K562 (cell line): ENCODE measurements around the gene SIK3. TPM values are rescaled to one million over a fixed set of nuclear protein-coding genes. Genes with fewer than 3 reads are reported as not detected.

ENCODE experiments used
- ATAC-seq: fragments of 200-7000 bp; cut with Tn5 transposase; 3 replicates; pipeline ENCODE4 v1.9.1; 2020; ENCODE audit warnings: moderate library complexity
- BruUV-seq: library from RNA; stranded (reverse); fragments of 400-500 nt; replicated peaks from 2 replicates; lab custom pipeline; 2021; lab: Mats Ljungman, UMichigan
- CTCF ChIA-PET: fragments of 300-600 bp; formaldehyde crosslinking; extraction: SDS; loops from one replicate; lab custom pipeline; 2021; ENCODE audit warnings: low intra/inter-chr PET ratio; lab: Yijun Ruan, JAX
- POLR2A ChIA-PET: fragments of 300-600, 350-650 bp; sonication (Branson Sonifier 250); formaldehyde crosslinking; extraction: SDS; loops from one replicate; lab custom pipeline; 2021; ENCODE audit warnings: antibody characterized with exemption, inconsistent platforms; lab: Yijun Ruan, JAX
- DNase-seq, 4 experiments: peaks; one replicate each; pipeline versions ENCODE4 v3.0.0 to v3.0.0-alpha.2; 2011 to 2018; ENCODE audit warnings: low spot score in 3 of 4, mixed read lengths in 3 of 4; ENCODE audit errors: extremely low read depth in 1 of 4
- FAIRE-seq: peaks from 2 replicates; lab custom pipeline; 2011; peaks lifted over from hg19 to GRCh38; lab: Jason Lieb, UNC
- H2AFZ ChIP-seq: 2 replicates; pipeline ENCODE4 v1.6.0; 2011; ENCODE audit warnings: low read depth, low read length, control low read depth, inconsistent platforms
- H3K27ac ChIP-seq: fragments of 200-600 bp; 3 replicates; pipeline ENCODE4 v1.8.0; 2011; ENCODE audit warnings: low read depth, mild to moderate bottlenecking, control low read depth, inconsistent platforms, low read length, moderate library complexity, mixed read lengths; ENCODE audit errors: extremely low read depth
- H3K27me3 ChIP-seq, 2 experiments: fragments of 300-600 bp in 1 of 2; 2 replicates in 1 of 2; 3 replicates in 1 of 2; pipeline versions ENCODE4 v1.6.0 to v1.8.0; 2011; ENCODE audit warnings: inconsistent platforms in 2 of 2, low read length in 2 of 2, mild to moderate bottlenecking in 1 of 2, mixed read lengths in 1 of 2, moderate library complexity in 1 of 2; ENCODE audit not compliant: control insufficient read depth in 2 of 2, insufficient read depth in 2 of 2
- H3K36me3 ChIP-seq: fragments of 300-600 bp; 3 replicates; pipeline ENCODE4 v1.8.0; 2011; ENCODE audit warnings: mild to moderate bottlenecking, low read length, inconsistent platforms; ENCODE audit not compliant: control insufficient read depth, insufficient read depth
- H3K4me1 ChIP-seq, 2 experiments: fragments of 200-600 bp in 1 of 2; replicated peaks in 1 of 2; 2 replicates in 1 of 2; 3 replicates in 1 of 2; pipeline versions ENCODE4 v1.5.1 to v1.8.0; 2011; ENCODE audit warnings: inconsistent platforms in 2 of 2, low read length in 2 of 2, mild to moderate bottlenecking in 1 of 2, mixed read lengths in 1 of 2, moderate library complexity in 1 of 2; ENCODE audit not compliant: control insufficient read depth in 2 of 2, insufficient read depth in 2 of 2
- H3K4me2 ChIP-seq: 2 replicates; pipeline ENCODE4 v1.6.1; 2011; ENCODE audit warnings: low read length, control low read depth, inconsistent platforms, mixed read lengths; ENCODE audit not compliant: insufficient read depth
- H3K4me3 ChIP-seq: fragments of 200-600 bp; sonication (generic), shearing (Covaris generic); 2 replicates; pipeline ENCODE4 v1.5.1; 2016; ENCODE audit warnings: control low read depth, inconsistent platforms
- H3K79me2 ChIP-seq: fragments of 200-600 bp; 3 replicates; pipeline ENCODE4 v1.8.0; 2011; ENCODE audit warnings: low read length, inconsistent platforms; ENCODE audit not compliant: control insufficient read depth, insufficient read depth
- H3K9ac ChIP-seq, 2 experiments: 2 replicates each; pipeline versions ENCODE4 v1.6.0 to v1.6.1; 2011; ENCODE audit warnings: low read depth in 2 of 2, low read length in 2 of 2, control low read depth in 1 of 2, inconsistent platforms in 1 of 2, mild to moderate bottlenecking in 1 of 2, mixed read lengths in 1 of 2; ENCODE audit not compliant: insufficient read depth in 1 of 2
- H3K9me1 ChIP-seq: one replicate; pipeline ENCODE4 v1.6.0; 2011; ENCODE audit warnings: inconsistent platforms, mild to moderate bottlenecking, low read length, moderate library complexity; ENCODE audit not compliant: control insufficient read depth, insufficient read depth
- H3K9me3 ChIP-seq: replicated peaks from 2 replicates; pipeline ENCODE4 v1.5.1; 2011; ENCODE audit warnings: low read depth, low read length, inconsistent platforms; ENCODE audit not compliant: control insufficient read depth, insufficient read depth
- H4K20me1 ChIP-seq: replicated peaks from 2 replicates; pipeline ENCODE4 v1.6.1; 2011; ENCODE audit warnings: low read length, inconsistent platforms, mixed read lengths; ENCODE audit not compliant: control insufficient read depth, insufficient read depth
- CSDE1 ChIP-seq, 2 experiments: fragments of 450-650 bp; IDR thresholded peaks; 2 replicates each; pipeline ENCODE4 v1.6.1; 2016; ENCODE audit warnings: mild to moderate bottlenecking in 1 of 2
- KLF6 ChIP-seq: fragments of 250-450 bp; sonication (Bioruptor Pico); IDR thresholded peaks from 2 replicates; pipeline ENCODE4 v1.4.0; 2020; ENCODE audit warnings: mild to moderate bottlenecking, moderate library complexity, borderline replicate concordance
- MYBL2 ChIP-seq, 2 experiments: fragments of 450-650 bp in 1 of 2; sonication (generic) in 1 of 2; formaldehyde crosslinking in 1 of 2; IDR thresholded peaks; 2 replicates each; pipeline versions ENCODE4 v1.6.1 to v1.8.1; 2017 to 2022; ENCODE audit warnings: borderline replicate concordance in 1 of 2, inconsistent platforms in 1 of 2, low read depth in 1 of 2, mild to moderate bottlenecking in 1 of 2, missing genetic modification reagents in 1 of 2, moderate library complexity in 1 of 2
- NR4A1 ChIP-seq, 2 experiments: fragments of 250-450 bp in 1 of 2; fragments of 450-650 bp in 1 of 2; sonication (Bioruptor Pico) in 1 of 2; IDR thresholded peaks; 2 replicates each; pipeline versions ENCODE4 v1.4.0 to v1.6.1; 2016 to 2020; ENCODE audit warnings: mild to moderate bottlenecking in 2 of 2, missing compliant biosample characterization in 1 of 2, missing genetic modification characterization in 1 of 2, moderate library complexity in 1 of 2
- NRF1 ChIP-seq, 2 experiments: fragments of 450-650 bp; IDR thresholded peaks in 1 of 2; conservative IDR thresholded peaks in 1 of 2; 2 replicates each; pipeline ENCODE4 v1.6.1; 2014; ENCODE audit warnings: mild to moderate bottlenecking in 2 of 2
- RBM14 ChIP-seq: fragments of 200-400 bp; formaldehyde crosslinking; IDR thresholded peaks from 2 replicates; pipeline ENCODE4 v1.6.1; 2018; ENCODE audit warnings: low read depth, mild to moderate bottlenecking, low read length, moderate library complexity, borderline replicate concordance; ENCODE audit not compliant: insufficient read depth
- RBM39 ChIP-seq: fragments of 200-400 bp; formaldehyde crosslinking; optimal IDR thresholded peaks from 2 replicates; pipeline ENCODE3; 2018; ENCODE audit warnings: low read depth, low read length
- ZC3H4 ChIP-seq: sonication (generic); formaldehyde crosslinking; IDR thresholded peaks from 2 replicates; pipeline ENCODE4 v1.9.0; 2021; ENCODE audit warnings: missing genetic modification reagents, borderline replicate concordance
- ZFX ChIP-seq: sonication (generic); formaldehyde crosslinking; IDR thresholded peaks from 2 replicates; pipeline ENCODE4 v1.8.0; 2022; ENCODE audit warnings: mild to moderate bottlenecking, missing genetic modification reagents, moderate library complexity
- ZNF140 ChIP-seq: fragments of 250-450 bp; sonication (Bioruptor Pico); IDR thresholded peaks from 2 replicates; pipeline ENCODE4 v1.8.0; 2021; ENCODE audit warnings: moderate library complexity, mild to moderate bottlenecking, inconsistent platforms
- WGBS: fragments of 100-300 bp; shearing (Covaris generic); methylation state at CpG from one replicate; pipeline ENCODE4 v1.1.6; 2016; ENCODE audit warnings: low coverage, mixed read lengths; ENCODE audit not compliant: insufficient coverage; ENCODE audit errors: missing lambda C conversion rate; 5-methylcytosine and 5-hydroxymethylcytosine counted together
- in situ Hi-C: fragments of 300-500 bp; cut with MboI; formaldehyde crosslinking; loops from 4 replicates; pipeline ENCODE4 v1.15.0; 2018; ENCODE audit warnings: inconsistent platforms, mixed read lengths
- intact Hi-C: fragments of 100-400 bp; cut with micrococcal nuclease; formaldehyde crosslinking; loops from 2 replicates; pipeline ENCODE4 v1.14.2; 2022
- polyA plus RNA-seq, 8 experiments: library from polyadenylated mRNA; depleted of rRNA in 4 of 8; stranded (reverse) in 5 of 8; unstranded in 3 of 8; fragments of >200 nt; fragmentation: Nextera tagmentation in 2 of 8; fragmentation: Illumina TruSeq in 1 of 8; extraction: Ambion mirVana in 2 of 8; extraction: Trizol in 1 of 8; gene quantifications; 2 replicates each; pipeline versions ENCODE4 v1.2.1 to v1.2.3, GENCODE V29; 2011 to 2014; ENCODE audit warnings: inconsistent platforms in 1 of 8, missing spikeins in 1 of 8
- total RNA-seq, 7 experiments: library from RNA; depleted of rRNA in 6 of 7; stranded (reverse); fragments of >200 nt in 6 of 7; fragmentation: Illumina TruSeq in 2 of 7; extraction: Trizol in 2 of 7; gene quantifications; 2 replicates each; pipeline versions ENCODE4 v1.2.1 to v1.2.3, GENCODE V29; 2011 to 2021; ENCODE audit warnings: low replicate concordance in 1 of 7
- TF ChIP-seq, protein P1 (sequence below): sonication (generic); formaldehyde crosslinking; IDR thresholded peaks from 2 replicates; pipeline ENCODE4 v1.8.1; 2022; ENCODE audit warnings: missing genetic modification reagents
- TF ChIP-seq, protein P2 (sequence below): fragments of 450-650 bp; IDR thresholded peaks from 2 replicates; pipeline ENCODE4 v1.6.1; 2014; ENCODE audit warnings: low read depth, mild to moderate bottlenecking, moderate library complexity, borderline replicate concordance

SIK3 gene
- total and polyA plus RNA-seq, 9 of the 15 experiments (the other 6 are each of a cell fraction or from before 2014, with no cell fraction given), result 1.6 to 21.6 (median 8.0) TPM

DNA sequence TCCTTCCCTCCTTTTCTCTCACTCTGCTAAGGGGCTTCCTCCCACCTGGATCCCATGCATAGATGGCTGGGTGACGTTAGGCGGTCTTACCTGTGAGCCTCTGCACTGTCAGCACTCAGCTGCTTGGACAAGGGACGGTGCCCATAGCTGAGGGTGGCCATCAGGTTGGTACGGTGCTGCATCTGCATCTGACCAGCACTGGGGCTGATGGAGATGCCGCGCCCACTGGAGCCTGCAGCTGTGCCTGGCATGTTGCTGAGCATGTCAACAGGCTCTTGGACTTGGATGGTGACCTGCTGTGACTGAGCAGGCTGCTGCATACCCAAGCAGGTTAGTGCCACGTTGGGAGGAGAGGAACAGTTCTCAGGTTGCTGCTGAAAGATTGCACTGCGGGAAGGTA, 239.1 kb downstream of the SIK3 start:
- peaks cover 67% of the 10 kb centered on the region for H3K36me3 ChIP-seq
- no peaks in the 10 kb centered on the region for H3K9me1 ChIP-seq
- H3K9ac ChIP-seq, result no peak overlapping the region
- H3K4me3 ChIP-seq, result no peak overlapping the region
- intact Hi-C loops, result no loop called here
- ChIA-PET CTCF (no interaction called here), POLR2A (interaction anchor here (0.7 to 1.2 kb wide), 3 partner anchors 16 to 315 kb away, joined by 3 to 5 read pairs (median 3); partner anchors contain the start of gene PAFAH1B2)
- no peak overlapping the region; the same call in 2 of the 3 replicates for H3K27ac ChIP-seq
- H3K4me2 ChIP-seq, result no peak overlapping the region
- no peaks in the 10 kb centered on the region for H3K27me3 ChIP-seq
- no peaks in the 10 kb centered on the region for H4K20me1 ChIP-seq
- no peaks in the 10 kb centered on the region for H3K79me2 ChIP-seq
- H2AFZ ChIP-seq, result no peak overlapping the region
- no peaks in the 10 kb centered on the region for H3K9me3 ChIP-seq
- ATAC-seq, result no peak
- peaks cover 5 to 12% of the 10 kb centered on the region in 2 experiments; a peak in 4 of 5 replicates for H3K4me1 ChIP-seq
- 84% methylated on average over 8 of the region's 8 CpGs for WGBS
- in situ Hi-C loops, result no loop called here
- no peak for FAIRE-seq
- DNase-seq, result no peak
- no TSS peak for BruUV-seq
- TF ChIP-seq MYBL2 (IDR thresholded peaks at IDR 0.05; ENCODE audit: low read depth), result no peak
- no peak for TF ChIP-seq MYBL2 (CRISPR knock-in tag; IDR thresholded peaks at IDR 0.05; ENCODE audit: borderline replicate concordance)
- no peak for TF ChIP-seq ZFX (CRISPR knock-in tag)

DNA sequence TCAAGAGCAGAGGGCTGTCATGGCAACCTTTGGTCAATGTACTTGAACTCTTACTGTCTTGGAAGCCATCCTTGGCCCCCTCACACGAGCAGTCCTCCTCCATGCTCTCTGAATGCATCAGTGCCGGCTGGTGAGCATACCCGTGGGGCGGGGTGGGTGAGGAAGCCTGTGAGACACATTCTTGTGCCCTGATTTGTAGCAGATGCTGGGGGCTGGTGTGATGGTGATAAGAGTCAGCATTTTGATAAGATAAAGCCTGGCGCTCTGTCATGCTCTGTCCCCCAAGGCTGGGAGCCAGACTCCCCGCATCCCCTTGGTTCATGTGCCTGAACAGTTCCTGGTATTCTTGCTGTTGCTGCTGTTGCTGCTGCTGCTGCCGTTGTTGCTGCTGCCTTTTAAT, 240.3 kb downstream of the SIK3 start:
- intact Hi-C loops, result no loop called here
- POLR2A ChIA-PET, result no interaction called here
- Histone ChIP-seq H3K9me3 (no peaks in the 10 kb centered on the region), H3K9me1 (no peaks in the 10 kb centered on the region), H3K4me1 (peaks cover 5 to 17% of the 10 kb centered on the region in 2 experiments; a peak in 4 of 5 replicates), H3K79me2 (no peaks in the 10 kb centered on the region), H3K36me3 (peaks cover 63% of the 10 kb centered on the region), H3K9ac (no peak overlapping the region), H2AFZ (no peak overlapping the region), H3K4me3 (no peak overlapping the region), H3K4me2 (no peak overlapping the region), H3K27me3 (no peaks in the 10 kb centered on the region), H3K27ac (no peak overlapping the region), H4K20me1 (no peaks in the 10 kb centered on the region)
- whole genome bisulfite sequencing, result 76% methylated on average over 7 of the region's 7 CpGs
- FAIRE-seq, result no peak
- no peak for DNase-seq
- TF ChIP-seq, protein P1, sequence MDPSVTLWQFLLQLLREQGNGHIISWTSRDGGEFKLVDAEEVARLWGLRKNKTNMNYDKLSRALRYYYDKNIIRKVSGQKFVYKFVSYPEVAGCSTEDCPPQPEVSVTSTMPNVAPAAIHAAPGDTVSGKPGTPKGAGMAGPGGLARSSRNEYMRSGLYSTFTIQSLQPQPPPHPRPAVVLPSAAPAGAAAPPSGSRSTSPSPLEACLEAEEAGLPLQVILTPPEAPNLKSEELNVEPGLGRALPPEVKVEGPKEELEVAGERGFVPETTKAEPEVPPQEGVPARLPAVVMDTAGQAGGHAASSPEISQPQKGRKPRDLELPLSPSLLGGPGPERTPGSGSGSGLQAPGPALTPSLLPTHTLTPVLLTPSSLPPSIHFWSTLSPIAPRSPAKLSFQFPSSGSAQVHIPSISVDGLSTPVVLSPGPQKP, result no peak
- TF ChIP-seq CSDE1 (IDR thresholded peaks at IDR 0.05) (no peak), RBM14 (no peak), NR4A1 (CRISPR knock-in tag; IDR thresholded peaks at IDR 0.05) (no peak), NR4A1 (tag; IDR thresholded peaks at IDR 0.05) (no peak), NRF1 (conservative IDR thresholded peaks at IDR 0.05 in 1 of 2, IDR thresholded peaks at IDR 0.05 in 1 of 2) (no peak), ZC3H4 (CRISPR knock-in tag) (no peak), ZNF140 (no peak), KLF6 (CRISPR knock-in tag) (no peak), RBM39 (no peak)
- TF ChIP-seq, protein P2, sequence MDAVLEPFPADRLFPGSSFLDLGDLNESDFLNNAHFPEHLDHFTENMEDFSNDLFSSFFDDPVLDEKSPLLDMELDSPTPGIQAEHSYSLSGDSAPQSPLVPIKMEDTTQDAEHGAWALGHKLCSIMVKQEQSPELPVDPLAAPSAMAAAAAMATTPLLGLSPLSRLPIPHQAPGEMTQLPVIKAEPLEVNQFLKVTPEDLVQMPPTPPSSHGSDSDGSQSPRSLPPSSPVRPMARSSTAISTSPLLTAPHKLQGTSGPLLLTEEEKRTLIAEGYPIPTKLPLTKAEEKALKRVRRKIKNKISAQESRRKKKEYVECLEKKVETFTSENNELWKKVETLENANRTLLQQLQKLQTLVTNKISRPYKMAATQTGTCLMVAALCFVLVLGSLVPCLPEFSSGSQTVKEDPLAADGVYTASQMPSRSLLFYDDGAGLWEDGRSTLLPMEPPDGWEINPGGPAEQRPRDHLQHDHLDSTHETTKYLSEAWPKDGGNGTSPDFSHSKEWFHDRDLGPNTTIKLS, result no peak
- in situ Hi-C loops, result no loop called here
- CTCF ChIA-PET, result no interaction called here
- no TSS peak for BruUV-seq
- no peak for ATAC-seq
